Retina (tissue), 1 donor: ENCODE measurements around the gene ZNF140.

Experiments
- DNase-seq: peaks from one replicate; pipeline ENCODE4 v3.0.0-alpha.2; 2016

Gene ZNF140

GRCh38 chr12:133130808-133131128 lies 50.0 kb downstream of the ZNF140 start:
- DNase-seq = no peak

GRCh38 chr12:133135747-133136146 lies 55.0 kb downstream of the ZNF140 start:
- no peak for DNase-seq

- no peak for DNase-seq
Measured at GRCh38 chr12:133145981-133146380, 65.3 kb downstream of the ZNF140 start.

- DNase-seq = no peak
Measured at GRCh38 chr12:133156125-133156690, 75.5 kb downstream of the ZNF140 start.
